Islet of Langerhans (tissue), 1 donor: Measurements from ENCODE around the gene TGM1.
"Not testable (repeated sequence)": the region's sequence is repeated elsewhere in the genome, so short reads cannot be mapped to it uniquely, and the experiment has no call there.

Experiments used
- FAIRE-seq: peaks from one replicate; lab custom pipeline; 2011; peaks lifted over from hg19 to GRCh38; lab: Jason Lieb, UNC

TGM1 gene

GRCh38 chr14:24254630-24255392 is 8.2 kb downstream of the TGM1 start:
- FAIRE-seq: no peak

DNA sequence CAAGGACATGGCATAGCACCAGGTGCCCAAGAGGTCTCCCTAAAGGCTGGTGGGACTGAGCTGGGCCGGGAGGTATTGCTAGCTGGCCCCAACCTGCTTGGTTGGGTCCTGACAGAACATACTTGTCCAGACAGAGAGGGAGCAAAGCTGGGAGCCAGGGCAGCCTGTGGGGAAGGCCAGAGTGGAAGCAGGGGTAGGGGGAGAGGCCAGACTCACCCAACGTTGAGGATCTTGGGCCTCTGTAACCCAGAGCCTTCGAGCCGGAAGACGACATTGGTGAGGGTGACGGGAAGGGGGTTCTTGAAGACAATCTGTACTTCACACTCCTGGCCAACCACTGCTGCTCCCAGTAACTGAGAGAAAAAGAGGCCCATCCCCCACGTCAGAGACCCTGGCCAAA is 9.0 kb downstream of the TGM1 start:
- no peak for FAIRE-seq

GRCh38 chr14:24252289-24253124 is 10.5 kb downstream of the TGM1 start:
- no peak for FAIRE-seq

GRCh38 chr14:24251880-24252288 is 11.1 kb downstream of the TGM1 start:
- no peak for FAIRE-seq

DNA sequence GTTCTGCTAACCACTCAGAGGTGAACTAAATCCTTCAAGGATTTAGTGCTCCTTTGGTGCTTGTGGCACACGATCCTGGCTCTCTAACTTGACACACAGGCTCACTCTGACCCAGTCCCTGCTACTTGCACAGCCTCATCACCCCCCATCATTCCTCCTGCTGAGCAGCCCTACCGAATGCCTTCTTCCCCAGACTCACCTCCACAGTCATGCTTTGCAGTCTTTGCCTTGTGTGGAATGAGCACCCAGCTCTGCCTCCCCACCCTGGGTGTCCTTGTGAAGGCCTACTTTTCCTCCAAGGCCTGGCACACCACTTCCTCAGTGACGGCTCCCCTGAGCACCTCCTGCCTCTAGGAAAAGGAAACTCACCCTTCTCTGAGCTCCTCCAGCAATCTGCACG is 12.6 kb downstream of the TGM1 start:
- no peak for FAIRE-seq

- FAIRE-seq: no peak
Measured at GRCh38 chr14:24249230-24250021, 13.6 kb downstream of the TGM1 start.

- no peak for FAIRE-seq
Measured at GRCh38 chr14:24247422-24247821, 15.6 kb downstream of the TGM1 start.

- FAIRE-seq: no peak
Measured at GRCh38 chr14:24246765-24247212, 16.2 kb downstream of the TGM1 start.

- not testable (repeated sequence) for FAIRE-seq
Measured at GRCh38 chr14:24245350-24245749, 17.6 kb downstream of the TGM1 start.

DNA sequence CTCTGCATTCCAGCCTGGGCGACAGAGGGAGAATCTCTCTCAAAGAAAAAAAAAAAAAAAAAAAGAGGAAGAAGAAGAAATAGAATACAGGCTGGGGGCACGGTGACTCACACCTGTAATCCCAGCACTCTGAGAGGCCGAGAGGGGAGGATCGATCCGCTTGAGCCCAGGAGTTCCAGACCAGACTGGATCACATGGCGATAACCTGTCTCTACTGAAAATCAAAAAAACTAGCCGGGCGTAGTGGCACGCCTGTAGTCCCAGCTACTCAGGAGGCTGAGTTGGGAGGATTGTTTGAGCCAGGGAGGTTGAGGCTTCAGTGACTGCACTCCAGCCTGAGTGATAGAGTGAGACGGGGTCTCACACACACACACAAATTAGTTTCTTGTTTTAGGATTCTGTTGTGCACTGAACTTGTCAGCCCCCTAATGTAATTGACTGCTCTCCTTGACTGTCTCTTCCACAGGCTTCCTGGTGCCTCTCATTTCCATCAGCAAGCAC is 19.6 kb downstream of the TGM1 start:
- no peak for FAIRE-seq

- FAIRE-seq: no peak
Measured at GRCh38 chr14:24241829-24242443, 21.0 kb downstream of the TGM1 start.

DNA sequence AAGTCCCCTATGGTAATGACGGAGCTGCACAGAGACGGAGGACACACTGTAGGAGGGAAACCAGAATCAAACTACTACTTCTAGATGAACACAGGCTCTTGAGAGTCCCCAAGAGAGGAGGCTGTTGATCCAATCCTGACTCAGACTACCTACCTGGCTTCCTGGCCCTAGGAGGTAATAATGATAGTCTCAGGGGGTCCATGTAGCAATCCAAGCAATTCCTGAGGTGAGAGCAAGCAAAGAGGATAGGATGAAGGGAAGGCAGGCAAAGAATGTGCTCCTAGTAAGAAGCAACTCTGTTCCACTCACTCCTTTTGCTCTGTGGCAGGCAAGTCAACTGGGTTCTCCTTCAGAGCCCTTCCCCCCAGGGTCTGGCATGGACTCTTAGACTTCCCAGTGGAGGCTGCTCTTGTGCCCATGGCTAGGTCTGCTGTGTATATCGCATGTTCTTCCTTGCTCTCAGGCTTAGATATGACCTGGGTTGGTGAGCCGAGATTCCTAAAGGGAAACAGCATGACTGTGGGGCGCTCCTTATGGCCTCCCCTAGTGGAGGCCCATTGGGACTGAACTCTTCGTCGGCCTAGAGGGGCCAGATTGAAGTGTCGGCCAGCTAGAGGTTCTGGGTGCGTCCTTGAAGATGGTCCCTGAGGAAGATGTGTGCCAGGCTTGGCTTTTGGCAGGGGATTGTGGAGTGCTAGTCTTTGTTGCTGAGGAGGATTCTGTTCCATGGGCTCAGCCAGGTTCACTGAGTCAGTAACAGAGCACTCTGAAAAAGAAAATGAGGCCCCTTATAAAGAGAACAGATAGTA is 22.7 kb downstream of the TGM1 start:
- FAIRE-seq: no peak

DNA sequence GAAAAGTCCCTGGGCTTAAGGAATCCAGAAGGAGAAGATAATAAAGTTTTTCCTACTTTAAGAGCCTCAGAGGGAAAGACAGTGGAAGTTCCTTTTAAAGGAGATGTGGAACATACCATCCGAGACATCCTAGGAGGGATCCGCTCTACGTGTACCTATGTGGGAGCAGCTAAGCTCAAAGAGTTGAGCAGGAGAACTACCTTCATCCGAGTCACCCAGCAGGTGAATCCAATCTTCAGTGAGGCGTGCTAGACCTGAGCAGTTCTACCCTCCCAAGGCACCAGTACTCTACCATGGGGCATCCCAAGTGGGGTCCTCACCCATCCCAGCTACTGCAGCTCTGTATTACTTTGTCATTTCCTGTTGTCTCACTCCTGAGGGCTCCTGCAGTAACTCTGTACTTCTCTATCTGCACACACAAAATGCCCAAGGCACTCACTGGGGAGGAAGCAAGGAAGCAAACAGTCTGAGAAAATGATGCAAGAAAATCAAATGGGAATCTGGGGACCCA is 24.4 kb downstream of the TGM1 start:
- FAIRE-seq: no peak

DNA sequence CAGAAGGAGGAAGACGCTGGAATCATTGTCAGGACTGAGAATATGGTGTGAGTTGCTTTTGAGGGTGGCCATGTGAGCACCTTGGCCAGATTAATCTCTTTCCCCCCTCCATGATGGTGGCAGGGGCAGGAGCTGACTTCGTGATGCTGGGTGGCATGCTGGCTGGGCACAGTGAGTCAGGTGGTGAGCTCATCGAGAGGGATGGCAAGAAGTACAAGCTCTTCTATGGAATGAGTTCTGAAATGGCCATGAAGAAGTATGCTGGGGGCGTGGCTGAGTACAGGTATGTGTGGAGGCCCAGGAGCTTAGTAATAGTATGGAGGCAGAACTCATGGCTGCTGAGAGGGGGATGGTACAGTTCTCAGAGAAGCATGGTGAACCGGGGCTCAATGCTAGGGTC is 24.9 kb downstream of the TGM1 start:
- no peak for FAIRE-seq

DNA sequence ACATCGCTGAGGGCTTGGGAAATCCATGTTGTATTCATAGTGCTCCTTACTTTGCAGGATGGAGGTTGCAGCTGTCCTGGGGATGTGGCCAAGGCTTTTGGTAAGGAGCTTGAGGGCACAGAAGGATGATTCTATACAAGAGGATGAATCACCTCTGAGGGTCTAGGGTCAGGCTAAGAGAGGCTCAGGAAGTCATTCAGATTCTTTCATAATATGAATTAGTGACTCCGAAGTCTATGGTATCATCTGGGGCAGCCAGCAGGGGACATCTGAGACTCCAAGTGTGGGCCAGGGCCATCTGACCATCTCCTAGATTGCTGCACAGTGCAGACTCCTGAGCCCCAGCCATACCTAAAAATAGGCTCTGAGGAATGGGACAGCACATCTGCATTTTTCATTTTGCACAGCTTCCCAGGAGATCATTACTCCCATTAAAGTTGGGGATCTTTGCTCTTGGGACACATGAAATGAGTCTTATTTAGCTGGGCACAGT is 25.5 kb downstream of the TGM1 start:
- FAIRE-seq: no peak

DNA sequence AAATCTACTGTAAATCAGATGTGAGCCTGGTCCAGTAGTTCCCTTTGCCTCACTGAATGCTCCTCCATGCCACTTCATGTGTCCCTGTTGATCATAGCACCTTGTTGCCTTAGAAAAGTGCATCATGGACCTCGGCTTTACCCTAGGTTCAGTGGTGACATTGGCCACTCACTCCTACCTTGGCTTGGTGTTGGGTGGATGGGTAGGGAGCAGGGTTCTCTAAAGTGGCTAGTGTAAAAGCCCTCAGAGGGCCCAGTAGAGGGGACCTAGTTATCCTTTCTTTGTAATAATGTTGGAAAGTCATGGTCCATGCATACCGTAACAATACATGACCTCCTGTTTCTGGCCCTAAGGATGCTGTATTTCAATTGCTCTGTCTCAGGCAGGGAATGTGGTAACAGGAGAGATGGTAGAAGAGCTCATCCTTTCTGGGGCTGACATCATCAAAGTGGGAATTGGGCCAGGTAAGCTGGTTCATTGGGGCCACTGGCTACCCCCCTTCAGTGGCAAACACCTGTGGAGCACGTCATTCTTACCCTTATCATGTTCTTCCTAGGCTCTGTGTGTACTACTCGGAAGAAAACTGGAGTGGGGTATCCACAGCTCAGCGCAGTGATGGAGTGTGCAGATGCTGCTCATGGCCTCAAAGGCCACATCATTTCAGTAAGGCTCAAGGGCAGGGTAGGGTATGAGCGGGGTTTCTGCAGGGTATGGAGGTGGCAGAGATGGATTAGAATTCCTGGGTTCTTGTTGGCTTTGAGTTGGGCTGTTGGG is 26.1 kb downstream of the TGM1 start:
- FAIRE-seq: no peak

DNA sequence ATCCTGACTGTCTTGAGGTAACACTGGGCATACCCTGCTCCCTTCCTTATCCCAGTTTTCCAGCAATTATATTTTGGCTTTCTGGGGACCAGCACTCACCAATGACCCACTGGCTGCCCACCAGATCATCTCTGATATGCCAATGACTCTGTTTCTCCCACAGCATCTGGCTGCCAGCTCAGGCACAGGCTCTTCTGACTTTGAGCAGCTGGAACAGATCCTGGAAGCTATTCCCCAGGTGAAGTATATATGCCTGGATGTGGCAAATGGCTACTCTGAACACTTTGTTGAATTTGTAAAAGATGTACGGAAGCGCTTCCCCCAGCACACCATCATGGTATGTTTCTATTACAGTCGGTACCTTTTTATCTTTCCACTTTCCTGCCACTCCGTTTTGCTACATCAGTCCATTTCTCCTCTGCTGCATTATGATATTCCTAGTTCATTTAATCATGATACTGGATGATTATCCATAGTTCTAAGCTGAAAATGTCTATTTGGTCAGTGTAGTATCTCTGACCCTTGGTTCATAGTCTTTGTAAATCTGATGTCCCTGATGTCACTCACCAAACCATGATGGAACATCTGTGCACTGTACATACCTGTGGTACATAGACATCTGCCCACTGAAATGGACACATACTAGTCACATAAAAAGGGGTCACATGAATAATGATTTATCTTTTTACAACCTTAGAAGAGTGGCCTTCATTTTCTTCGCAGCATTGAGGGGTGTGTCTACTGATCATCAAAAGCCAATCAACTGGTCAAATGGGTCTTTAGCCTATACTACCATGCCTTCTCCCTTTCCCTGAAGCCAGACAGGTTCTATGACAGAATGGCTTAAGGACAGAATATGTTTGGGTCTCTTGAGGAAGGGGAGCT is 26.9 kb downstream of the TGM1 start:
- no peak for FAIRE-seq

DNA sequence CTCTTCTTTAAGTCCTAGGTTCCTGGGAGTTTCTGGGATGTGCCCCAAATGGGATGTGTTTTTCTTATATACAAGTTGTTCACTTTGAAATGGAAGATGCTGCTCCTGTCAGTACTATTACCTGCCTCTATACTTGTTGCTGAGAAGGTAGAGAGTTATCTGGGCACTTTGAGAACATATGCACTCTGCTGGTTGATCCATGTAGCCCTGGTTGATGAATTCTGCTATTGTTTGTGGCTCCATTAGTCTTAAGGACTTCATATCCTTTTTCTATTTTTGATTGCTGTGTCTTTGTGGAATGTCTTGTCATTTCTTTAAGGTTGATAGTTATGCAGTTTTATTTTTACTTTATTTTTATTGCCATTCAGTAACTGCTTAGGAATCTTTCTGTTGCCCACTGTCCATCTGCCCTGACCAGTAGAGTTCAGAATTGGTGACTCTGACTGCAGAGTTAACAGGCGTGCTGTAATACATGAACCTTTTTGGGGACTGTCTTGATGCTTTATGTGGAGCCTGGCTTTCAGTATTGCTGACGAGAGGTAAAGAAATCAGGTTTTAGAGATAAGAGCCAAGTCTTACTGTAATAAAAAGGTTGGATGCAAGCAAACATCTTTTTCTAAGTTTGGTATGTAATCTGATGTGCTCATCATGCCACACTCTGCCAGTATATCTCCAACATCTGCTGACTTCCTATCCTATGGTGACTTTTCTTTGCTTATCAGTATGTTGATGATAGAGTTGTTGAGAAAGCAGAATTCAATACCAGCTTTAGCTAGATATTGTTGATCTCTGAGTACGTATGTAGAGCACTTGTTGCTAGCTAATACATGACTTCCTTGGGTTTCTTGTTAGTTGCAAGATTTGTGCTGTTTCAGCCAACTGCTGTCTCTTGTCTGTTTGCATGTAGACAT is 28.6 kb downstream of the TGM1 start:
- no peak for FAIRE-seq
